GM23338 (cell line): ENCODE data around the gene SPINDOC.

Source experiments
- CREB1 ChIP-seq: fragments of 250-450 bp; sonication (Bioruptor Pico); IDR thresholded peaks from 2 replicates; pipeline ENCODE4 v1.5.0; 2020; ENCODE audit warnings: low read depth, mild to moderate bottlenecking, moderate library complexity
- CTCF ChIP-seq, 2 experiments: fragments of 200-600 bp in 1 of 2; sonication (generic) in 1 of 2; conservative IDR thresholded peaks; 2 replicates each; pipeline versions ENCODE4 v1.5.1 to v1.6.1; 2016 to 2017; ENCODE audit warnings: antibody characterized with exemption in 2 of 2, low read depth in 2 of 2, mild to moderate bottlenecking in 2 of 2, moderate library complexity in 1 of 2
- ETS1 ChIP-seq: IDR thresholded peaks from 2 replicates; pipeline ENCODE4 v1.6.1; 2016; ENCODE audit warnings: antibody characterized with exemption
- EZH2 ChIP-seq: fragments of 200-600 bp; sonication (generic); IDR thresholded peaks from one replicate; pipeline ENCODE4 v1.8.0; 2017; ENCODE audit warnings: antibody characterized with exemption, mild to moderate bottlenecking, low read depth; ENCODE audit not compliant: unreplicated experiment
- EZH2phosphoT487 ChIP-seq: fragments of 200-600 bp; sonication (generic); IDR thresholded peaks from one replicate; pipeline ENCODE4 v1.8.1; 2018; ENCODE audit warnings: antibody characterized with exemption; ENCODE audit not compliant: unreplicated experiment
- JUNB ChIP-seq: IDR thresholded peaks from one replicate; pipeline ENCODE4 v1.6.1; 2016; ENCODE audit warnings: antibody characterized with exemption; ENCODE audit not compliant: unreplicated experiment
- POLR2AphosphoS5 ChIP-seq: IDR thresholded peaks from 2 replicates; pipeline ENCODE4 v1.6.1; 2016; ENCODE audit warnings: antibody characterized with exemption, low read depth
- REST ChIP-seq: IDR thresholded peaks from one replicate; pipeline ENCODE4 v1.6.1; 2018; ENCODE audit warnings: antibody characterized with exemption; ENCODE audit not compliant: unreplicated experiment
- ZNF462 ChIP-seq: fragments of 250-450 bp; sonication (Bioruptor Pico); IDR thresholded peaks from 2 replicates; pipeline ENCODE4 v1.5.0; 2020; ENCODE audit warnings: mild to moderate bottlenecking, moderate library complexity

- TF ChIP-seq POLR2AphosphoS5 = no peak
- no peak for TF ChIP-seq CTCF (conservative IDR thresholded peaks at IDR 0.05; ENCODE audit: low read depth in 2 of 2)
- no peak for TF ChIP-seq EZH2
- no peak for TF ChIP-seq CREB1 (CRISPR knock-in tag)
- no peak for TF ChIP-seq REST
- no peak for TF ChIP-seq EZH2phosphoT487
- TF ChIP-seq JUNB = no peak
- TF ChIP-seq ZNF462 = no peak
- no peak for TF ChIP-seq ETS1
Observed at GRCh38 chr11:63839508-63840355, 26.5 kb downstream of the SPINDOC start.
